HEK293 (cell line): ENCODE measurements around the gene SUMO3.

Experiments
- CTCF ChIA-PET: fragments of 350-600 bp; formaldehyde crosslinking; extraction: SDS; loops from one replicate; lab custom pipeline; 2021; ENCODE audit warnings: antibody characterized with exemption; lab: Yijun Ruan, JAX
- POLR2A ChIA-PET: fragments of 300-600 bp; formaldehyde crosslinking; extraction: SDS; loops from one replicate; lab custom pipeline; 2020; ENCODE audit warnings: antibody characterized with exemption, inconsistent platforms; lab: Yijun Ruan, JAX
- H3K27ac ChIP-seq: fragments of 200-500 bp; sonication (Bioruptor generic); 2 replicates; pipeline ENCODE4 v1.5.1; 2014; ENCODE audit warnings: low read depth, low read length, control low read depth, inconsistent platforms; ENCODE audit errors: extremely low read depth
- H3K36me3 ChIP-seq, 2 experiments: fragments of 200-500 bp in 1 of 2; sonication (Bioruptor generic) in 1 of 2; 1 replicate in 1 of 2; 2 replicates in 1 of 2; pipeline ENCODE4 v1.5.1; 2014 to 2017; ENCODE audit warnings: inconsistent platforms in 2 of 2, low read length in 2 of 2; ENCODE audit not compliant: control insufficient read depth in 2 of 2, insufficient read depth in 1 of 2
- H3K4me1 ChIP-seq: fragments of 200-500 bp; sonication (Bioruptor generic); 2 replicates; pipeline ENCODE4 v1.5.1; 2014; ENCODE audit warnings: mild to moderate bottlenecking, low read length, inconsistent platforms; ENCODE audit not compliant: control insufficient read depth, insufficient read depth
- H3K4me3 ChIP-seq: 2 replicates; pipeline ENCODE4 v1.5.1; 2011; ENCODE audit warnings: low read depth, mild to moderate bottlenecking, control low read depth, low read length, moderate library complexity
- H3K9me3 ChIP-seq: fragments of 200-500 bp; sonication (Bioruptor generic); 2 replicates; pipeline ENCODE4 v1.5.1; 2014; ENCODE audit warnings: low read depth, low read length, inconsistent platforms; ENCODE audit not compliant: control insufficient read depth, insufficient read depth
- BCL11B ChIP-seq: fragments of 450-650 bp; formaldehyde crosslinking; IDR thresholded peaks from 2 replicates; pipeline ENCODE4 v1.5.1; 2016; ENCODE audit warnings: low read depth, missing biosample characterization, missing genetic modification characterization
- EGR2 ChIP-seq: fragments of 450-650 bp; formaldehyde crosslinking; IDR thresholded peaks from 2 replicates; pipeline ENCODE4 v1.5.1; 2016; ENCODE audit warnings: low read depth, missing biosample characterization, missing genetic modification characterization
- KLF9 ChIP-seq: fragments of 450-650 bp; formaldehyde crosslinking; IDR thresholded peaks from 2 replicates; pipeline ENCODE4 v1.5.1; 2016; ENCODE audit warnings: missing biosample characterization, missing genetic modification characterization, low read depth
- OVOL3 ChIP-seq: fragments of 450-650 bp; formaldehyde crosslinking; IDR thresholded peaks from 2 replicates; pipeline ENCODE4 v1.5.1; 2016; ENCODE audit warnings: missing biosample characterization, missing genetic modification characterization
- ZBTB8A ChIP-seq: fragments of 450-650 bp; formaldehyde crosslinking; IDR thresholded peaks from 2 replicates; pipeline ENCODE4 v1.5.1; 2016; ENCODE audit warnings: missing biosample characterization, missing genetic modification characterization
- ZNF121 ChIP-seq: fragments of 450-650 bp; formaldehyde crosslinking; IDR thresholded peaks from 2 replicates; pipeline ENCODE4 v1.5.1; 2016; ENCODE audit warnings: missing biosample characterization, missing genetic modification characterization
- ZNF169 ChIP-seq: fragments of 450-650 bp; formaldehyde crosslinking; IDR thresholded peaks from 2 replicates; pipeline ENCODE4 v1.5.1; 2016; ENCODE audit warnings: missing biosample characterization, missing genetic modification characterization
- ZNF221 ChIP-seq: fragments of 450-650 bp; formaldehyde crosslinking; IDR thresholded peaks from 2 replicates; pipeline ENCODE4 v1.5.1; 2017; ENCODE audit warnings: missing biosample characterization, missing genetic modification characterization, borderline replicate concordance
- ZNF302 ChIP-seq: fragments of 450-650 bp; formaldehyde crosslinking; IDR thresholded peaks from 2 replicates; pipeline ENCODE4 v1.5.1; 2016; ENCODE audit warnings: missing biosample characterization, missing genetic modification characterization, low read depth
- ZNF416 ChIP-seq: fragments of 450-650 bp; formaldehyde crosslinking; IDR thresholded peaks from 2 replicates; pipeline ENCODE4 v1.5.1; 2016; ENCODE audit warnings: missing biosample characterization, missing genetic modification characterization
- ZNF48 ChIP-seq: fragments of 450-650 bp; formaldehyde crosslinking; IDR thresholded peaks from 2 replicates; pipeline ENCODE4 v1.5.1; 2016; ENCODE audit warnings: missing biosample characterization, missing genetic modification characterization
- ZNF501 ChIP-seq: fragments of 450-650 bp; formaldehyde crosslinking; IDR thresholded peaks from 2 replicates; pipeline ENCODE4 v1.5.1; 2016; ENCODE audit warnings: missing biosample characterization, missing genetic modification characterization
- ZNF585B ChIP-seq: fragments of 450-650 bp; formaldehyde crosslinking; IDR thresholded peaks from 2 replicates; pipeline ENCODE4 v1.5.1; 2016; ENCODE audit warnings: missing biosample characterization, missing genetic modification characterization
- ZNF596 ChIP-seq: fragments of 450-650 bp; IDR thresholded peaks from 2 replicates; pipeline ENCODE4 v1.5.0; 2018; ENCODE audit warnings: missing biosample characterization, mild to moderate bottlenecking, missing genetic modification characterization, moderate library complexity
- ZNF624 ChIP-seq: fragments of 450-650 bp; formaldehyde crosslinking; IDR thresholded peaks from 2 replicates; pipeline ENCODE4 v1.5.1; 2017; ENCODE audit warnings: missing biosample characterization, missing genetic modification characterization
- ZNF707 ChIP-seq: fragments of 450-650 bp; formaldehyde crosslinking; IDR thresholded peaks from 2 replicates; pipeline ENCODE4 v1.5.1; 2016; ENCODE audit warnings: missing biosample characterization, missing genetic modification characterization
- ZXDB ChIP-seq: fragments of 450-650 bp; formaldehyde crosslinking; IDR thresholded peaks from 2 replicates; pipeline ENCODE4 v1.5.1; 2016; ENCODE audit warnings: missing biosample characterization, missing genetic modification characterization
- TF ChIP-seq, protein P1 (sequence below): fragments of 450-650 bp; IDR thresholded peaks from 2 replicates; pipeline ENCODE4 v1.5.1; 2018; ENCODE audit warnings: missing biosample characterization, missing genetic modification characterization
- TF ChIP-seq, protein P2 (sequence below): fragments of 450-650 bp; formaldehyde crosslinking; IDR thresholded peaks from 2 replicates; pipeline ENCODE4 v1.5.1; 2017; ENCODE audit warnings: missing biosample characterization, mild to moderate bottlenecking, missing genetic modification characterization, moderate library complexity
- TF ChIP-seq, protein P3 (sequence below): fragments of 450-650 bp; formaldehyde crosslinking; conservative IDR thresholded peaks from 2 replicates; pipeline ENCODE4 v1.5.1; 2016; ENCODE audit warnings: low read depth, missing biosample characterization, missing genetic modification characterization
- TF ChIP-seq, protein P4 (sequence below): fragments of 450-650 bp; formaldehyde crosslinking; IDR thresholded peaks from 2 replicates; pipeline ENCODE4 v1.5.1; 2016; ENCODE audit warnings: missing biosample characterization, missing genetic modification characterization
- TF ChIP-seq, protein P5 (sequence below): fragments of 450-650 bp; formaldehyde crosslinking; IDR thresholded peaks from 2 replicates; pipeline ENCODE4 v1.5.1; 2016; ENCODE audit warnings: missing biosample characterization, missing genetic modification characterization
- TF ChIP-seq, protein P6 (sequence below): fragments of 450-650 bp; formaldehyde crosslinking; IDR thresholded peaks from 2 replicates; pipeline ENCODE4 v1.5.1; 2016; ENCODE audit warnings: missing biosample characterization, missing genetic modification characterization

The SUMO3 gene

DNA sequence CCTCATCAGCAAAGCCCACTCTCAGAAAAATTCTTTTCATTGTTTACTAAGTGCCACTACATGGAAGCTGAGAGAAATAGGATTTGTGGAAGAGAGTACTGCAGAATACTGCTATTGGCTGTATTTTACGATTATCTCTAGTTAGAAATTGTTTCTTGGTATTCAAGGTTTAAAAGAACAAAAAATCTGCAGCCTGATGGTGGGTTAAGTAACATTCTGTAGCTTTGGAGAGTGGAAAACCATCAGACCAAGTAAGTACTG is 28.3 kb upstream of the SUMO3 start:
- H3K4me3 ChIP-seq = no peak overlapping the region
- ChIA-PET CTCF (interaction anchor here (0.7 to 1.8 kb wide), 5 partner anchors 9 to 1031 kb away, joined by 3 to 8 read pairs (median 3); no protein-coding TSS in a partner anchor), POLR2A (interaction anchor here (1.3 kb wide), 1 partner anchor 27 kb away, joined by 5 read pairs; the partner anchor contains the start of gene PTTG1IP)
- H3K27ac ChIP-seq = no peak overlapping the region; the same call in 1 of the 2 replicates
- no peaks in the 10 kb centered on the region for H3K4me1 ChIP-seq
- H3K36me3 ChIP-seq = peaks cover 0 to 27% of the 10 kb centered on the region in 2 experiments; a peak in 2 of 3 replicates
- H3K9me3 ChIP-seq = no peaks in the 10 kb centered on the region
- TF ChIP-seq, protein P1, sequence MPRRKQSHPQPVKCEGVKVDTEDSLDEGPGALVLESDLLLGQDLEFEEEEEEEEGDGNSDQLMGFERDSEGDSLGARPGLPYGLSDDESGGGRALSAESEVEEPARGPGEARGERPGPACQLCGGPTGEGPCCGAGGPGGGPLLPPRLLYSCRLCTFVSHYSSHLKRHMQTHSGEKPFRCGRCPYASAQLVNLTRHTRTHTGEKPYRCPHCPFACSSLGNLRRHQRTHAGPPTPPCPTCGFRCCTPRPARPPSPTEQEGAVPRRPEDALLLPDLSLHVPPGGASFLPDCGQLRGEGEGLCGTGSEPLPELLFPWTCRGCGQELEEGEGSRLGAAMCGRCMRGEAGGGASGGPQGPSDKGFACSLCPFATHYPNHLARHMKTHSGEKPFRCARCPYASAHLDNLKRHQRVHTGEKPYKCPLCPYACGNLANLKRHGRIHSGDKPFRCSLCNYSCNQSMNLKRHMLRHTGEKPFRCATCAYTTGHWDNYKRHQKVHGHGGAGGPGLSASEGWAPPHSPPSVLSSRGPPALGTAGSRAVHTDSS (tag by site-specific recombination) = no peak
- TF ChIP-seq ZNF416 (tag by site-specific recombination) (no peak), BCL11B (no peak), ZNF221 (no peak), KLF9 (no peak), ZBTB8A (tag by site-specific recombination) (no peak), ZNF707 (no peak), ZNF302 (tag by site-specific recombination) (no peak), ZXDB (no peak), ZNF169 (no peak)
- TF ChIP-seq, protein P2, sequence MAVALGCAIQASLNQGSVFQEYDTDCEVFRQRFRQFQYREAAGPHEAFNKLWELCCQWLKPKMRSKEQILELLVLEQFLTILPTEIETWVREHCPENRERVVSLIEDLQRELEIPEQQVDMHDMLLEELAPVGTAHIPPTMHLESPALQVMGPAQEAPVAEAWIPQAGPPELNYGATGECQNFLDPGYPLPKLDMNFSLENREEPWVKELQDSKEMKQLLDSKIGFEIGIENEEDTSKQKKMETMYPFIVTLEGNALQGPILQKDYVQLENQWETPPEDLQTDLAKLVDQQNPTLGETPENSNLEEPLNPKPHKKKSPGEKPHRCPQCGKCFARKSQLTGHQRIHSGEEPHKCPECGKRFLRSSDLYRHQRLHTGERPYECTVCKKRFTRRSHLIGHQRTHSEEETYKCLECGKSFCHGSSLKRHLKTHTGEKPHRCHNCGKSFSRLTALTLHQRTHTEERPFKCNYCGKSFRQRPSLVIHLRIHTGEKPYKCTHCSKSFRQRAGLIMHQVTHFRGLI (tag by site-specific recombination) = no peak

DNA sequence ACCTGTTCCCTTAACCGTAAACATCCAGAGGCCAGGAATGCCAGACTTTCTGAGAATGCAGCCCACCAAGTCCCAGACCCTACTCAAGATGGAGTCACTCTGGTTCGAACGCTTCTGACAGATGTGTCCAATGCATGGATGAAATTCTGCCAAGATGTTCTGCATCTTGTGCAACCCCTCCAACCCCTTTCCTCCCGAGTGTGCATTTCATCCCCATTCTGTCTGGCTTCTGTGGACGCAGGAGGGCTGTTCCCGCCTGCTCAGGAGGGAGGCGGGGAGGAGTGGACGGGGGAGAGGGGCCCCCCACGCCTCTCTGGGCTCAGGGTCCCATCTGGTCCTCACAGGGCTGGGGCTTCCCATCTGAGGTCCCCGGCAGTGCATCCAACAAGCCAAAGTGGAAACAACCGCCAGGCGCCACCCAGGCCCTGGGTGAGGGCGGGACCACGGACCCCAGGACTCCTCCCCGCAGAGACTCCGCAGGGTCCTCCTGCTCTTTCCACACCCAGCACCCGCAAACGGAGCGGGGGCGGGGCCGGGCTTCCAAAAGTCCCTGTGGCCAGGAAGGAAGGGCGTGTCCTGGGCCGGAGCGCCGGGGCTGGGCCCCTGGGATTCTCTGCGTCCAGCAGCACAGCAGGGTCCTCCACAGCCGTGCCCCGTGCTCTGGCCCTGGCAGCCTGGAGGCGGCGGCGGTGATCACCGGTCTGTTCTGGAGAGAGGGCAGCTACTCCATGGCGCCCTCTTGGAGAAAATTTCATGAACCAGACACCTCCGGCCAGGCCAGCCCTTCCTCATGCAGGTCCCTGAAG is 27.8 kb upstream of the SUMO3 start:
- Histone ChIP-seq H3K36me3 (peaks cover 0 to 21% of the 10 kb centered on the region in 2 experiments; a peak in 2 of 3 replicates), H3K27ac (no peak overlapping the region; the same call in 1 of the 2 replicates), H3K9me3 (no peaks in the 10 kb centered on the region), H3K4me3 (peak overlapping the region; percentile 6), H3K4me1 (no peaks in the 10 kb centered on the region)
- CTCF ChIA-PET = interaction anchor here (0.6 to 1.8 kb wide), 6 partner anchors 10 to 1031 kb away, joined by 3 to 8 read pairs (median 3); no protein-coding TSS in a partner anchor
- POLR2A ChIA-PET = interaction anchor here (0.6 to 1.3 kb wide), 2 partner anchors 28 to 82 kb away, joined by 5 read pairs; partner anchors contain the start of gene PTTG1IP
- TF ChIP-seq OVOL3 (no peak), ZNF596 (no peak), ZNF585B (tag by site-specific recombination) (no peak), ZNF121 (peak; percentile 64; the same call in 1 of the 2 replicates), EGR2 (tag by site-specific recombination) (0 out of 2 replicates have a peak, but pooled peaks have one; percentile 21), ZNF624 (no peak), ZNF48 (tag by site-specific recombination) (no peak), ZBTB8A (tag by site-specific recombination) (0 out of 2 replicates have a peak, but pooled peaks have one; percentile 13), ZNF501 (no peak)
- TF ChIP-seq, protein P3, sequence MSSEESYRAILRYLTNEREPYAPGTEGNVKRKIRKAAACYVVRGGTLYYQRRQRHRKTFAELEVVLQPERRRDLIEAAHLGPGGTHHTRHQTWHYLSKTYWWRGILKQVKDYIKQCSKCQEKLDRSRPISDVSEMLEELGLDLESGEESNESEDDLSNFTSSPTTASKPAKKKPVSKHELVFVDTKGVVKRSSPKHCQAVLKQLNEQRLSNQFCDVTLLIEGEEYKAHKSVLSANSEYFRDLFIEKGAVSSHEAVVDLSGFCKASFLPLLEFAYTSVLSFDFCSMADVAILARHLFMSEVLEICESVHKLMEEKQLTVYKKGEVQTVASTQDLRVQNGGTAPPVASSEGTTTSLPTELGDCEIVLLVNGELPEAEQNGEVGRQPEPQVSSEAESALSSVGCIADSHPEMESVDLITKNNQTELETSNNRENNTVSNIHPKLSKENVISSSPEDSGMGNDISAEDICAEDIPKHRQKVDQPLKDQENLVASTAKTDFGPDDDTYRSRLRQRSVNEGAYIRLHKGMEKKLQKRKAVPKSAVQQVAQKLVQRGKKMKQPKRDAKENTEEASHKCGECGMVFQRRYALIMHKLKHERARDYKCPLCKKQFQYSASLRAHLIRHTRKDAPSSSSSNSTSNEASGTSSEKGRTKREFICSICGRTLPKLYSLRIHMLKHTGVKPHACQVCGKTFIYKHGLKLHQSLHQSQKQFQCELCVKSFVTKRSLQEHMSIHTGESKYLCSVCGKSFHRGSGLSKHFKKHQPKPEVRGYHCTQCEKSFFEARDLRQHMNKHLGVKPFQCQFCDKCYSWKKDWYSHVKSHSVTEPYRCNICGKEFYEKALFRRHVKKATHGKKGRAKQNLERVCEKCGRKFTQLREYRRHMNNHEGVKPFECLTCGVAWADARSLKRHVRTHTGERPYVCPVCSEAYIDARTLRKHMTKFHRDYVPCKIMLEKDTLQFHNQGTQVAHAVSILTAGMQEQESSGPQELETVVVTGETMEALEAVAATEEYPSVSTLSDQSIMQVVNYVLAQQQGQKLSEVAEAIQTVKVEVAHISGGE = no peak
- TF ChIP-seq, protein P4, sequence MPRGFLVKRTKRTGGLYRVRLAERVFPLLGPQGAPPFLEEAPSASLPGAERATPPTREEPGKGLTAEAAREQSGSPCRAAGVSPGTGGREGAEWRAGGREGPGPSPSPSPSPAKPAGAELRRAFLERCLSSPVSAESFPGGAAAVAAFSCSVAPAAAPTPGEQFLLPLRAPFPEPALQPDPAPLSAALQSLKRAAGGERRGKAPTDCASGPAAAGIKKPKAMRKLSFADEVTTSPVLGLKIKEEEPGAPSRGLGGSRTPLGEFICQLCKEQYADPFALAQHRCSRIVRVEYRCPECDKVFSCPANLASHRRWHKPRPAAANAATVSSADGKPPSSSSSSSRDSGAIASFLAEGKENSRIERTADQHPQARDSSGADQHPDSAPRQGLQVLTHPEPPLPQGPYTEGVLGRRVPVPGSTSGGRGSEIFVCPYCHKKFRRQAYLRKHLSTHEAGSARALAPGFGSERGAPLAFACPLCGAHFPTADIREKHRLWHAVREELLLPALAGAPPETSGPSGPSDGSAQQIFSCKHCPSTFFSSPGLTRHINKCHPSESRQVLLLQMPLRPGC = no peak
- TF ChIP-seq, protein P5, sequence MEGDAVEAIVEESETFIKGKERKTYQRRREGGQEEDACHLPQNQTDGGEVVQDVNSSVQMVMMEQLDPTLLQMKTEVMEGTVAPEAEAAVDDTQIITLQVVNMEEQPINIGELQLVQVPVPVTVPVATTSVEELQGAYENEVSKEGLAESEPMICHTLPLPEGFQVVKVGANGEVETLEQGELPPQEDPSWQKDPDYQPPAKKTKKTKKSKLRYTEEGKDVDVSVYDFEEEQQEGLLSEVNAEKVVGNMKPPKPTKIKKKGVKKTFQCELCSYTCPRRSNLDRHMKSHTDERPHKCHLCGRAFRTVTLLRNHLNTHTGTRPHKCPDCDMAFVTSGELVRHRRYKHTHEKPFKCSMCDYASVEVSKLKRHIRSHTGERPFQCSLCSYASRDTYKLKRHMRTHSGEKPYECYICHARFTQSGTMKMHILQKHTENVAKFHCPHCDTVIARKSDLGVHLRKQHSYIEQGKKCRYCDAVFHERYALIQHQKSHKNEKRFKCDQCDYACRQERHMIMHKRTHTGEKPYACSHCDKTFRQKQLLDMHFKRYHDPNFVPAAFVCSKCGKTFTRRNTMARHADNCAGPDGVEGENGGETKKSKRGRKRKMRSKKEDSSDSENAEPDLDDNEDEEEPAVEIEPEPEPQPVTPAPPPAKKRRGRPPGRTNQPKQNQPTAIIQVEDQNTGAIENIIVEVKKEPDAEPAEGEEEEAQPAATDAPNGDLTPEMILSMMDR = peak; percentile 77
- TF ChIP-seq, protein P6, sequence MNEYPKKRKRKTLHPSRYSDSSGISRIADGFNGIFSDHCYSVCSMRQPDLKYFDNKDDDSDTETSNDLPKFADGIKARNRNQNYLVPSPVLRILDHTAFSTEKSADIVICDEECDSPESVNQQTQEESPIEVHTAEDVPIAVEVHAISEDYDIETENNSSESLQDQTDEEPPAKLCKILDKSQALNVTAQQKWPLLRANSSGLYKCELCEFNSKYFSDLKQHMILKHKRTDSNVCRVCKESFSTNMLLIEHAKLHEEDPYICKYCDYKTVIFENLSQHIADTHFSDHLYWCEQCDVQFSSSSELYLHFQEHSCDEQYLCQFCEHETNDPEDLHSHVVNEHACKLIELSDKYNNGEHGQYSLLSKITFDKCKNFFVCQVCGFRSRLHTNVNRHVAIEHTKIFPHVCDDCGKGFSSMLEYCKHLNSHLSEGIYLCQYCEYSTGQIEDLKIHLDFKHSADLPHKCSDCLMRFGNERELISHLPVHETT = no peak
